MCF 10A (cell line): ENCODE data around the gene CCDC146. TPM values are rescaled to one million over a fixed set of nuclear protein-coding genes. Genes with fewer than 3 reads are reported as not detected.
"Not testable (repeated sequence)": the region's sequence is repeated elsewhere in the genome, so short reads cannot be mapped to it uniquely, and the experiment has no call there.

Source experiments
- Bru-seq: library from RNA; stranded (reverse); fragments of 400-500 nt; gene quantifications from one replicate; lab custom pipeline; 2021; lab: Mats Ljungman, UMichigan
- BruChase-seq, 2 experiments: library from RNA; stranded (reverse); fragments of 400-500 nt; gene quantifications; one replicate each; lab custom pipeline; 2021; lab: Mats Ljungman, UMichigan
- BruUV-seq: library from RNA; stranded (reverse); fragments of 400-500 nt; replicated peaks from 2 replicates; lab custom pipeline; 2021; lab: Mats Ljungman, UMichigan
- CTCF ChIA-PET: fragments of 300-600 bp; sonication (Branson Sonifier 250); formaldehyde crosslinking; extraction: SDS; loops from one replicate; lab custom pipeline; 2021; ENCODE audit warnings: antibody characterized with exemption, inconsistent platforms; lab: Yijun Ruan, JAX
- POLR2A ChIA-PET: fragments of 300-600, 350-650 bp; sonication (Branson Sonifier 250); formaldehyde crosslinking; extraction: SDS; loops from one replicate; lab custom pipeline; 2020; ENCODE audit warnings: antibody characterized with exemption, inconsistent platforms; lab: Yijun Ruan, JAX
- DNase-seq: peaks from one replicate; pipeline ENCODE4 v3.0.0-alpha.2; 2018; ENCODE audit not compliant: unreplicated experiment
- H3K27ac Mint-ChIP-seq: one replicate; pipeline ENCODE4 v1.8.0; 2022; ENCODE audit warnings: mild to moderate bottlenecking, low read depth, mixed read lengths; ENCODE audit not compliant: unreplicated experiment
- H3K27me3 Mint-ChIP-seq: one replicate; pipeline ENCODE4 v1.8.0; 2022; ENCODE audit warnings: mixed read lengths; ENCODE audit not compliant: insufficient read depth, unreplicated experiment
- H3K36me3 Mint-ChIP-seq: one replicate; pipeline ENCODE4 v1.8.0; 2022; ENCODE audit warnings: mild to moderate bottlenecking, moderate library complexity, mixed read lengths; ENCODE audit not compliant: insufficient read depth, unreplicated experiment
- H3K4me1 Mint-ChIP-seq: one replicate; pipeline ENCODE4 v1.8.0; 2022; ENCODE audit warnings: mixed read lengths; ENCODE audit not compliant: insufficient read depth, unreplicated experiment
- H3K4me3 Mint-ChIP-seq: one replicate; pipeline ENCODE4 v1.8.0; 2022; ENCODE audit warnings: mild to moderate bottlenecking, moderate library complexity, mixed read lengths; ENCODE audit not compliant: unreplicated experiment
- H3K9me3 Mint-ChIP-seq: one replicate; pipeline ENCODE4 v1.8.0; 2022; ENCODE audit warnings: mixed read lengths; ENCODE audit not compliant: unreplicated experiment
- intact Hi-C: fragments of 100-400 bp; cut with micrococcal nuclease; formaldehyde crosslinking; loops from 2 replicates; pipeline ENCODE4 v1.14.1; 2022
- long read RNA-seq: library from polyadenylated mRNA; stranded (forward); transcript quantifications from one replicate; pipeline ENCODE4 v2.0.0, GENCODE V29; 2022
- total RNA-seq: library from RNA; stranded (reverse); gene quantifications from 2 replicates; pipeline ENCODE4 v1.2.3, GENCODE V29; 2022

CCDC146 gene, protein sequence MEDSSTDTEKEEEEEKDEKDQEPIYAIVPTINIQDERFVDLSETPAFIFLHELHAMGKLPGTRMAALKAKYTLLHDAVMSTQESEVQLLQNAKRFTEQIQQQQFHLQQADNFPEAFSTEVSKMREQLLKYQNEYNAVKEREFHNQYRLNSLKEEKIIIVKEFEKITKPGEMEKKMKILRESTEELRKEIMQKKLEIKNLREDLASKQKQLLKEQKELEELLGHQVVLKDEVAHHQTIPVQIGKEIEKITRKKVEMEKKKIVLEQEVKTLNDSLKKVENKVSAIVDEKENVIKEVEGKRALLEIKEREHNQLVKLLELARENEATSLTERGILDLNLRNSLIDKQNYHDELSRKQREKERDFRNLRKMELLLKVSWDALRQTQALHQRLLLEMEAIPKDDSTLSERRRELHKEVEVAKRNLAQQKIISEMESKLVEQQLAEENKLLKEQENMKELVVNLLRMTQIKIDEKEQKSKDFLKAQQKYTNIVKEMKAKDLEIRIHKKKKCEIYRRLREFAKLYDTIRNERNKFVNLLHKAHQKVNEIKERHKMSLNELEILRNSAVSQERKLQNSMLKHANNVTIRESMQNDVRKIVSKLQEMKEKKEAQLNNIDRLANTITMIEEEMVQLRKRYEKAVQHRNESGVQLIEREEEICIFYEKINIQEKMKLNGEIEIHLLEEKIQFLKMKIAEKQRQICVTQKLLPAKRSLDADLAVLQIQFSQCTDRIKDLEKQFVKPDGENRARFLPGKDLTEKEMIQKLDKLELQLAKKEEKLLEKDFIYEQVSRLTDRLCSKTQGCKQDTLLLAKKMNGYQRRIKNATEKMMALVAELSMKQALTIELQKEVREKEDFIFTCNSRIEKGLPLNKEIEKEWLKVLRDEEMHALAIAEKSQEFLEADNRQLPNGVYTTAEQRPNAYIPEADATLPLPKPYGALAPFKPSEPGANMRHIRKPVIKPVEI
- total RNA-seq (2.7 and 3.9 TPM in 2 replicates), Bru-seq, nascent RNA (percentile 43 among the genes with signal in this experiment), BruChase-seq, experiment 1, labeled RNA remaining after a 6-hour chase (percentile 48 among the genes with signal in this experiment), BruChase-seq, experiment 2, labeled RNA remaining after a 2-hour chase (percentile 53 among the genes with signal in this experiment)
- long read RNA-seq, partial matches to known transcripts: 0 of 3 reads
- long read RNA-seq, other reads (novel, unspliced or antisense): 3 of 3 reads

DNA sequence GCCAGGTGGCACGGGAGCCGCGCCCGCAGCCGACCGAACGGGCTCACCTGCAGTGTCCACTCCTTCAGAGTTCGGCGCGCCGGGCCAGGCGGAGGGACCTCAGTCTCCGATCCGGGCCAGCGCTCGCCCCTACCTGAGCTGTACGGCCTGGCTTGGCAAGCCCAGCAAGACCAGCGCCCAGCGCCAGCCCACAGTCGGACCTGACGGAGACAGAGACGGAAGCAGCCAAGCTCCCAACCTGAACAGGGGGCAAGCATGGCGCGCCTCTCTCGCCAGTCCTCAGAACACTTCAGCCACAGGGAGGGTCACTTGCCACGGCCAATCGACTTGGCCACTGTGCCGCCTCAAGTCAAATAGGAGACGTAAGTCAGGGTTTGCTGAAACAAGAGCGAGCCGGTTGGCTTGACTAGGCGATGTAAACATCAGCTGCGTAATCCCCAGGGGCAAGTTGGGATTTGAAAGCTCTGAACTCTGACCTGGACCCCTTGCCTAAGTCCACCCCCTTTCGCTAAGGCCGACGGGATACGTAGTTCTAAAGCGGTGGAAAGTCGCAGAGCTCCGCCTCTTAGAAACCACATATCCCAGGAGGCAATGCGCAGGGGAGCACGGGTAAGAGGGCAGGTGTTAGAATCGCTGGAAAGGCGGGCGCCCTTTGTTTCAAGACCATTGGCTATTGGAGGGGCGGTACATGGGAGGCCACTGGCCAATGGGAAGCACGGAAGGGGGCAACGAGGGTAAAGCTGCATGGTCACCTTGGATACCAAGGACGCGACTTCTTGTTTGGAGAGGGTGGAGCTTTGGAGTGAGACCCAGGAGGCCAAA is at the start of gene CCDC146:
TSS of gene CCDC146 (plus strand) at position 756 of the 822 bp plus-strand sequence. CDS start 45,054 bp downstream, outside the sequence.
- POLR2A ChIA-PET: interaction anchor here (0.7 to 1.5 kb wide), 6 partner anchors 125 to 443 kb away, joined by 3 to 8 read pairs (median 4); no protein-coding TSS in a partner anchor
- BruUV-seq: not testable (repeated sequence)

DNA sequence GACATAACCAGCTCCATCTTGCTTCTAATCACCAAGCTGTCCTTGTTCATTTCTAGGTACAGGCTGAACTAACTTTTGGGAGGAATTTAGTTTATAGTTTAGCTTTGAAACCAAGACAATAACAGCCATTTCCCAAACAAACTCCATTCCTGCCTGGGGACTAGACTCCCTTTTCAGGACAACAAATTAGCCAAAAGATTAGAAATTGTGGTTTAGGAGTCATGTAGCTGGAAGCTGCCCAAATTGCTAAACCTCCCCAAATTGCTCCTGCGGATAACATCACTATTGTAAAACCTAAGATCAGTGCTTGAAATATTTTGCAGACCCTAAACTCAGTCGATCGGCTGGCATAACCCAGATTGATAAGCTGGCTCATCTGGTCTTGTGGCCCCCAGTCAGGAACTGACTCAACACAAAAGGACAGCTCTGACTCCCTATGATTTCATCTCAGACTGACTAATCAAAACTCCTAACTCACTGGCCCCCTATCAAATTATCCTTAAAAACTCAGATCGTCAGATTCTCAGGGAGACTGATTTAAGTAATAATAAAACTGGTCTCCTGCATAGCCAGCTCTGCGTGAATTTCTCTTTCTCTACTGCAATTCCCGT is 47.5 kb upstream of the CCDC146 start:
- BruUV-seq, H3K4me3 Mint-ChIP-seq, H3K27me3 Mint-ChIP-seq, POLR2A ChIA-PET, H3K9me3 Mint-ChIP-seq, CTCF ChIA-PET, intact Hi-C loops, DNase-seq, H3K4me1 Mint-ChIP-seq, H3K27ac Mint-ChIP-seq: not testable (repeated sequence)
- H3K36me3 Mint-ChIP-seq: peaks cover 17% of the 10 kb centered on the region

More for the DNA sequence above, at the start of gene CCDC146:
- DNase-seq: peak; percentile 99
- not testable (repeated sequence) for H3K27me3 Mint-ChIP-seq, H3K4me1 Mint-ChIP-seq, H3K9me3 Mint-ChIP-seq
- intact Hi-C loops: loop anchor here (1.0 kb wide), 1 partner anchor 125 kb away; no protein-coding TSS in a partner anchor
- CTCF ChIA-PET: interaction anchor here (1.0 to 1.4 kb wide), 3 partner anchors 125 to 210 kb away, joined by 3 to 10 read pairs (median 4); no protein-coding TSS in a partner anchor
- H3K27ac Mint-ChIP-seq: peak within 1 kb of the TSS; percentile 75
- peaks cover 11% of the 10 kb centered on the region for H3K36me3 Mint-ChIP-seq
- peak within 1 kb of the TSS; percentile 75 for H3K4me3 Mint-ChIP-seq

DNA sequence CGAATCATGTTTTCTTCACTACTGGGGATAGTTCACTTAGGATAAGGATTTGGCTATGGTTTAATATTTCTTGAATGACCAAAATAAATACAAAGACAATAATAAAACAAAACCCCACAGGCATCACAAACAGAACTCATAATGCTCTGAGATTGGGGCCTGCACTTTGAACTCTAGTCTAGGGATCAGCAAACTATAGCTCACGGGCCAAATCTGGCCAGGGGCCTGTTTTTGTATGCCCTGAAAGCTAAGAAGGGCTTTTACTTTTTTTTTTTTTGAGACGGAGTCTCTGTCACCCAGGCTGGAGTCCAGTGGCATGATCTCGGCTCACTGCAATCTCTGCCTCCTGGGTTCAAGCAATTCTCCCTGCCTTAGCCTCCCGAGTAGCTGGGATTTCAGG is 45.4 kb upstream of the CCDC146 start:
- H3K9me3 Mint-ChIP-seq, H3K4me3 Mint-ChIP-seq, H3K27ac Mint-ChIP-seq, POLR2A ChIA-PET, DNase-seq, H3K27me3 Mint-ChIP-seq, CTCF ChIA-PET, H3K4me1 Mint-ChIP-seq, BruUV-seq, intact Hi-C loops: not testable (repeated sequence)
- peaks cover 18% of the 10 kb centered on the region for H3K36me3 Mint-ChIP-seq

DNA sequence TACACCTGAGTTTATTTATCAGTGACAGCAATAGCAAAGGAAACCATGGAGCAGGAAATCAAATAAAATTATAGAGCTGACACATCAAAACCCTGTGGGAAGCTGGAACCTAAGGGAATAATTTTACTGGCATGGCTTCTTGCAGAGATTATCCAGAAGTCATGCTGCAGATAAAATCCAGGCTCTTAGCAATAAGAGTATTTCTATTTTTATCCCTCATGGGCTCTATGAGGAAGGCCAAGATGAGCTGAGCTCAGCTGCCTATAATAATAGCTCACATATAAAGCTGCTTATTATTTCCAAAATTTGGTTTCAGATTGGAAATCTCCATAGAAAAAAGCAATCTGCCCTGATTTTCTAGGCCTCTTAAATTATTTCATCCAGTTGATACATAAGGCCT is 43.3 kb upstream of the CCDC146 start:
- CTCF ChIA-PET, BruUV-seq, H3K27me3 Mint-ChIP-seq, intact Hi-C loops, POLR2A ChIA-PET, H3K4me1 Mint-ChIP-seq, H3K9me3 Mint-ChIP-seq, H3K4me3 Mint-ChIP-seq, H3K27ac Mint-ChIP-seq, DNase-seq: not testable (repeated sequence)
- H3K36me3 Mint-ChIP-seq: peaks cover 15% of the 10 kb centered on the region

DNA sequence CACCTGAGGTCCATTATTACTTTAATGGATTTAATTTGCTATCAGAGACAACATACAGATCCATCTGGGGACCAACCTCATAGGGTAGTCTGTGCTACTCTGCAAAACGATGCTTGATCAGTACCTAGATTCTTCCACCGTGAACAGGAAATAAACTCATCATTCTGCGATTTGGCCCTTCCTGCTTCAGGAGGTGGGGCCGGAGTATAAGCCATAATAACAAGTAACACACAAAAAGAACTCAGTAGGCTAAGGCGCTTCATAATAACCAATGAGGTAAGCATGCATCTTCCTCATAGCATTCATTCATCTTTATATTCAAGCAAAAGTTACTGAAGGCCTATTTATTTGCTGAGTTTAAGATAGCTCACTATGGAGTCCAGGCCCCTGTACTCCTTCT is 42.8 kb upstream of the CCDC146 start:
- H3K9me3 Mint-ChIP-seq, POLR2A ChIA-PET, DNase-seq: not testable (repeated sequence)

DNA sequence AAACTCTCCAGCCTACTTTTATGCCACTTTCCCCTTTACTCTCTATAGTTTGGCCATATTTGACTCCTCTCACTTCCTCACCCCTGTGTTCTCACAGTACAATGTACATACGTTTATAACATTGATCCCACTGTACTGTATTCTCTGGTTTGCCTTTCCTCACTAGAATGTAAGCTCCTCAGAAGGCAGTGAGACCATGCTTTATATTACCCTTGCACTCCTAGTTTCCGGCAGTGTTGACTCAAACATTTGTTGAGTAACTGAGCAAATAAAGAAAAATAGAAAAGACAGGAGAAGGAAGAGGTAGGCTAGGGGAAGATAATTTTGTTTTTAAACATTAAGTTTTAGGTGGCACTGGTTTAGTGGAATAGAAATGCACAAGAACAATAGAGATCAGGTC is 42.2 kb upstream of the CCDC146 start:
- H3K27ac Mint-ChIP-seq, H3K27me3 Mint-ChIP-seq, POLR2A ChIA-PET, H3K36me3 Mint-ChIP-seq, BruUV-seq, H3K9me3 Mint-ChIP-seq, CTCF ChIA-PET, H3K4me3 Mint-ChIP-seq, intact Hi-C loops, DNase-seq, H3K4me1 Mint-ChIP-seq: not testable (repeated sequence)

More for the DNA sequence above, 42.8 kb upstream of the CCDC146 start:
- H3K27ac Mint-ChIP-seq, intact Hi-C loops, CTCF ChIA-PET, H3K4me1 Mint-ChIP-seq, H3K36me3 Mint-ChIP-seq, H3K27me3 Mint-ChIP-seq, BruUV-seq, H3K4me3 Mint-ChIP-seq: not testable (repeated sequence)

DNA sequence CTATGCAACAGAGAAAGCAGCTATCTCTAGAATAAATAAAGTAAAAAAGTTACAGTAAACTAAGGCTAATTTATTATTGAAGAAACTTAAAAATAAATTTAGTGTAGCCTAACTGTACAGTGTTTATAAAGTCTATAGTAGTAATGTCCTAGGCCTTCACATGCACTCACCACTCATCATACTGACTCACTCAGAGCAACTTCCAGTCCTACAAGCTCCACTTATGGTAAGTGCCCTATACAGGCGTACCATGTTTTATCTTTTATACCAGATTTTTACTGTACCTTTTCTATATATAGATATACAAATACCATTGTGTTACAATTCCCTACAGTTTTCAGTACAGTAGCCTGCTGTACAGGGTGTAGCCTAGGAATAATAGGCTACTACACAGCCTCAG is 40.2 kb upstream of the CCDC146 start:
- H3K27me3 Mint-ChIP-seq, H3K4me1 Mint-ChIP-seq, H3K27ac Mint-ChIP-seq, H3K9me3 Mint-ChIP-seq, CTCF ChIA-PET, H3K36me3 Mint-ChIP-seq, BruUV-seq, H3K4me3 Mint-ChIP-seq, intact Hi-C loops, DNase-seq, POLR2A ChIA-PET: not testable (repeated sequence)
